Activated CD4-positive, alpha-beta T cell treated with anti-CD3 and anti-CD28 coated beads for 36 hours (primary cell): ENCODE measurements around the gene KANK2. TPM values are rescaled to one million over a fixed set of nuclear protein-coding genes. Genes with fewer than 3 reads are reported as not detected.
"Not testable (repeated sequence)": the region's sequence is repeated elsewhere in the genome, so short reads cannot be mapped to it uniquely, and the experiment has no call there.

Experiments used
- ATAC-seq: fragments of 200-7000 bp; cut with Tn5 transposase; one replicate; pipeline ENCODE4 v1.10.0; 2021; ENCODE audit warnings: mild to moderate bottlenecking, moderate library complexity
- CTCF ChIA-PET: fragments of 350-600 bp; sonication (Branson Sonifier 250); formaldehyde crosslinking; loops from one replicate; lab custom pipeline; 2021; ENCODE audit warnings: antibody characterized with exemption; lab: Charles Lee
- POLR2A ChIA-PET: fragments of 350-600 bp; sonication (Branson Sonifier 250); formaldehyde crosslinking; loops from one replicate; lab custom pipeline; 2021; ENCODE audit warnings: antibody characterized with exemption, inconsistent platforms; lab: Charles Lee
- DNase-seq: peaks from one replicate; pipeline ENCODE4 v3.0.0-alpha.2; 2020
- H3K27ac Mint-ChIP-seq: one replicate; pipeline ENCODE4 v1.8.0; 2021; ENCODE audit warnings: mixed read lengths
- H3K27me3 Mint-ChIP-seq: one replicate; pipeline ENCODE4 v1.8.0; 2021; ENCODE audit warnings: mixed read lengths
- H3K36me3 Mint-ChIP-seq: one replicate; pipeline ENCODE4 v1.8.0; 2021; ENCODE audit warnings: low read depth, mixed read lengths
- H3K4me1 Mint-ChIP-seq: one replicate; pipeline ENCODE4 v1.8.0; 2021; ENCODE audit warnings: mixed read lengths
- H3K4me3 Mint-ChIP-seq: one replicate; pipeline ENCODE4 v1.8.0; 2021; ENCODE audit warnings: mild to moderate bottlenecking, moderate library complexity, mixed read lengths
- H3K9me3 Mint-ChIP-seq: one replicate; pipeline ENCODE4 v1.8.0; 2021; ENCODE audit warnings: low read depth, mixed read lengths
- intact Hi-C, 2 experiments: fragments of 100-400 bp; cut with DNase I in 1 of 2; cut with micrococcal nuclease in 1 of 2; formaldehyde crosslinking; loops; one replicate each; pipeline versions ENCODE4 v1.14.2 to v1.15.1; 2022 to 2024; cut with DNase I, micrococcal nuclease
- total RNA-seq, 2 experiments: library from RNA; stranded (reverse); gene quantifications; one replicate each; pipeline ENCODE4 v1.2.3, GENCODE V29; 2021

KANK2 gene
- total RNA-seq, 2 experiments from 2014 or later = 0.91 to 1.2 TPM

- DNase-seq = no peak
- no peak overlapping the region for H3K27ac Mint-ChIP-seq
- ATAC-seq = no peak
- intact Hi-C loops = loop anchor here in 1 of 2 experiments (5.0 kb wide), 2 partner anchors 142 to 323 kb away; partner anchors contain the start of genes CARM1 and RAB3D
- ChIA-PET POLR2A (no interaction called here), CTCF (interaction anchor here (0.7 kb wide), 1 partner anchor 629 kb away, joined by 3 read pairs; no protein-coding TSS in a partner anchor)
- no peaks in the 10 kb centered on the region for H3K9me3 Mint-ChIP-seq
- H3K4me1 Mint-ChIP-seq = peaks cover 7% of the 10 kb centered on the region
- no peaks in the 10 kb centered on the region for H3K36me3 Mint-ChIP-seq
- H3K4me3 Mint-ChIP-seq = no peak overlapping the region
- peaks cover 11% of the 10 kb centered on the region for H3K27me3 Mint-ChIP-seq
These were observed 2.4 kb downstream of the KANK2 start for GRCh38 chr19:11194656-11195558.

GRCh38 chr19:11194173-11194572, 3.2 kb downstream of the KANK2 start:
- H3K9me3 Mint-ChIP-seq = no peaks in the 10 kb centered on the region
- DNase-seq (no peak), ATAC-seq (no peak)
- H3K27ac Mint-ChIP-seq = no peak overlapping the region
- H3K27me3 Mint-ChIP-seq = peaks cover 11% of the 10 kb centered on the region
- CTCF ChIA-PET = no interaction called here
- H3K4me1 Mint-ChIP-seq = peaks cover 7% of the 10 kb centered on the region
- POLR2A ChIA-PET = no interaction called here
- intact Hi-C loops = no loop called here
- no peaks in the 10 kb centered on the region for H3K36me3 Mint-ChIP-seq
- no peak overlapping the region for H3K4me3 Mint-ChIP-seq

GRCh38 chr19:11192957-11193939, 4.1 kb downstream of the KANK2 start:
- peaks cover 7% of the 10 kb centered on the region for H3K4me1 Mint-ChIP-seq
- ChIA-PET POLR2A (no interaction called here), CTCF (no interaction called here)
- no peaks in the 10 kb centered on the region for H3K9me3 Mint-ChIP-seq
- no peak overlapping the region for H3K27ac Mint-ChIP-seq
- H3K36me3 Mint-ChIP-seq = no peaks in the 10 kb centered on the region
- intact Hi-C loops = no loop called here
- DNase-seq (no peak), ATAC-seq (no peak)
- peaks cover 11% of the 10 kb centered on the region for H3K27me3 Mint-ChIP-seq
- no peak overlapping the region for H3K4me3 Mint-ChIP-seq

- H3K27me3 Mint-ChIP-seq = peaks cover 11% of the 10 kb centered on the region
- ChIA-PET CTCF (no interaction called here), POLR2A (no interaction called here)
- peaks cover 5% of the 10 kb centered on the region for H3K4me1 Mint-ChIP-seq
- intact Hi-C loops = no loop called here
- ATAC-seq (no peak), DNase-seq (no peak)
- no peaks in the 10 kb centered on the region for H3K9me3 Mint-ChIP-seq
- H3K27ac Mint-ChIP-seq = no peak overlapping the region
- H3K4me3 Mint-ChIP-seq = no peak overlapping the region
- H3K36me3 Mint-ChIP-seq = no peaks in the 10 kb centered on the region
These were observed 5.4 kb downstream of the KANK2 start for GRCh38 chr19:11191934-11192333.

- Mint-ChIP-seq H3K27me3 (peaks cover 8% of the 10 kb centered on the region), H3K9me3 (no peaks in the 10 kb centered on the region), H3K36me3 (no peaks in the 10 kb centered on the region), H3K27ac (no peak overlapping the region), H3K4me3 (no peak overlapping the region), H3K4me1 (peaks cover 2% of the 10 kb centered on the region)
- ChIA-PET POLR2A (no interaction called here), CTCF (no interaction called here)
- intact Hi-C loops = no loop called here
- DNase-seq (no peak), ATAC-seq (no peak)
These were observed 6.0 kb downstream of the KANK2 start for GRCh38 chr19:11191273-11191755.

GRCh38 chr19:11190501-11190900, 6.8 kb downstream of the KANK2 start:
- peaks cover under 1% of the 10 kb centered on the region for H3K4me1 Mint-ChIP-seq
- H3K9me3 Mint-ChIP-seq = no peaks in the 10 kb centered on the region
- H3K36me3 Mint-ChIP-seq = no peaks in the 10 kb centered on the region
- DNase-seq = no peak
- H3K4me3 Mint-ChIP-seq = no peak overlapping the region
- ATAC-seq = no peak
- no peak overlapping the region for H3K27ac Mint-ChIP-seq
- peaks cover 2% of the 10 kb centered on the region for H3K27me3 Mint-ChIP-seq
- POLR2A ChIA-PET = no interaction called here
- CTCF ChIA-PET = no interaction called here
- intact Hi-C loops = no loop called here

GRCh38 chr19:11187441-11187840, 9.9 kb downstream of the KANK2 start:
- no peak overlapping the region for H3K27ac Mint-ChIP-seq
- no peaks in the 10 kb centered on the region for H3K4me1 Mint-ChIP-seq
- intact Hi-C loops = no loop called here
- POLR2A ChIA-PET = interaction anchor here (0.6 kb wide), 1 partner anchor 307 kb away, joined by 3 read pairs; no protein-coding TSS in a partner anchor
- CTCF ChIA-PET = interaction anchor here (1.0 kb wide), 1 partner anchor 246 kb away, joined by 6 read pairs; no protein-coding TSS in a partner anchor
- ATAC-seq = no peak
- no peak overlapping the region for H3K4me3 Mint-ChIP-seq
- no peaks in the 10 kb centered on the region for H3K36me3 Mint-ChIP-seq
- no peaks in the 10 kb centered on the region for H3K9me3 Mint-ChIP-seq
- H3K27me3 Mint-ChIP-seq = no peaks in the 10 kb centered on the region
- DNase-seq = no peak

- POLR2A ChIA-PET = no interaction called here
- Mint-ChIP-seq H3K4me1 (peaks cover 4% of the 10 kb centered on the region), H3K4me3 (no peak overlapping the region)
These were observed 14.4 kb downstream of the KANK2 start for GRCh38 chr19:11182994-11183393.

GRCh38 chr19:11181488-11181887, 15.9 kb downstream of the KANK2 start:
- no peak for ATAC-seq
- Mint-ChIP-seq H3K27me3 (peaks cover 2% of the 10 kb centered on the region), H3K36me3 (no peaks in the 10 kb centered on the region), H3K4me1 (peaks cover 4% of the 10 kb centered on the region), H3K4me3 (no peak overlapping the region), H3K9me3 (no peaks in the 10 kb centered on the region), H3K27ac (no peak overlapping the region)
- ChIA-PET POLR2A (no interaction called here), CTCF (no interaction called here)
- no peak for DNase-seq
- intact Hi-C loops = no loop called here

More at GRCh38 chr19:11182994-11183393, 14.4 kb downstream of the KANK2 start:
- no peak for DNase-seq
- peaks cover 2% of the 10 kb centered on the region for H3K27me3 Mint-ChIP-seq
- H3K9me3 Mint-ChIP-seq = no peaks in the 10 kb centered on the region
- no peak overlapping the region for H3K27ac Mint-ChIP-seq
- intact Hi-C loops = no loop called here
- CTCF ChIA-PET = interaction anchor here (1.0 to 1.3 kb wide), 2 partner anchors 241 to 246 kb away, joined by 3 read pairs; no protein-coding TSS in a partner anchor
- ATAC-seq = no peak
- no peaks in the 10 kb centered on the region for H3K36me3 Mint-ChIP-seq

- H3K9me3 Mint-ChIP-seq, POLR2A ChIA-PET, H3K4me3 Mint-ChIP-seq, H3K27me3 Mint-ChIP-seq, CTCF ChIA-PET, H3K36me3 Mint-ChIP-seq, H3K4me1 Mint-ChIP-seq, intact Hi-C loops, ATAC-seq, H3K27ac Mint-ChIP-seq, DNase-seq: not testable (repeated sequence)
These were observed 16.4 kb downstream of the KANK2 start for GRCh38 chr19:11180975-11181374.

- Mint-ChIP-seq H3K27ac (no peak overlapping the region), H3K27me3 (peaks cover 2% of the 10 kb centered on the region), H3K4me3 (no peak overlapping the region), H3K4me1 (peaks cover 4% of the 10 kb centered on the region), H3K9me3 (no peaks in the 10 kb centered on the region), H3K36me3 (no peaks in the 10 kb centered on the region)
- ATAC-seq (no peak), DNase-seq (no peak)
- POLR2A ChIA-PET = no interaction called here
- intact Hi-C loops = no loop called here
- CTCF ChIA-PET = interaction anchor here (0.6 kb wide), 1 partner anchor 32 kb away, joined by 3 read pairs; no protein-coding TSS in a partner anchor
These were observed 17.0 kb downstream of the KANK2 start for GRCh38 chr19:11180346-11180745.
